VCaP (cell line): ENCODE results near the gene ZNF415.

ENCODE experiments used
- H3K27ac ChIP-seq: fragments of 450-650 bp; 2 replicates; pipeline ENCODE4 v1.5.1; 2017
- CTCF ChIP-seq: fragments of 450-650 bp; conservative IDR thresholded peaks from 2 replicates; pipeline ENCODE4 v1.5.1; 2017; ENCODE audit warnings: mild to moderate bottlenecking, moderate library complexity

ZNF415 gene

GRCh38 chr19:53076984-53077383 is 55.7 kb downstream of the ZNF415 start:
- H3K27ac ChIP-seq, result no peak overlapping the region
- TF ChIP-seq CTCF, result peak; percentile 97

- TF ChIP-seq CTCF, result no peak
- H3K27ac ChIP-seq, result no peak overlapping the region
Measured at GRCh38 chr19:53068834-53069233, 63.9 kb downstream of the ZNF415 start.

- H3K27ac ChIP-seq, result no peak overlapping the region
- TF ChIP-seq CTCF, result no peak
Measured at GRCh38 chr19:53068199-53068598, 64.5 kb downstream of the ZNF415 start.

- H3K27ac ChIP-seq, result peak overlapping the region; percentile 81
- no peak for TF ChIP-seq CTCF
Measured at GRCh38 chr19:53057904-53058580, 74.7 kb downstream of the ZNF415 start.
